K562 (cell line): Measurements from ENCODE around the gene LEMD1.

Source experiments
- BHLHE40 ChIP-seq: IDR thresholded peaks from 2 replicates; pipeline ENCODE4 v1.6.1; 2011; ENCODE audit warnings: low read length, improper control_type of control experiment
- UBTF ChIP-seq, 2 experiments: IDR thresholded peaks; 2 replicates each; pipeline ENCODE4 v1.6.1; 2012; ENCODE audit warnings: improper control_type of control experiment in 2 of 2, low read depth in 2 of 2, low read length in 2 of 2, borderline replicate concordance in 1 of 2
- ZFP30 ChIP-seq: fragments of 250-450 bp; sonication (Bioruptor Pico); IDR thresholded peaks from 2 replicates; pipeline ENCODE4 v1.8.0; 2022; ENCODE audit warnings: moderate library complexity, mild to moderate bottlenecking, inconsistent platforms, borderline replicate concordance
- ZNF699 ChIP-seq: fragments of 250-450 bp; sonication (Bioruptor Pico); IDR thresholded peaks from 2 replicates; pipeline ENCODE4 v1.8.0; 2021; ENCODE audit warnings: mild to moderate bottlenecking, moderate library complexity; ENCODE audit not compliant: insufficient replicate concordance

GRCh38 chr1:205351984-205352713 lies 69.7 kb downstream of the LEMD1 start:
- TF ChIP-seq ZNF699 (CRISPR knock-in tag) (no peak), ZFP30 (CRISPR knock-in tag) (no peak), UBTF (IDR thresholded peaks at IDR 0.05; ENCODE audit: borderline replicate concordance in 1 of 2, low read depth in 2 of 2, low read length in 2 of 2) (no peak), BHLHE40 (no peak)
